ENCODE results near the gene HAGHL.
"Not testable (repeated sequence)": the region's sequence is repeated elsewhere in the genome, so short reads cannot be mapped to it uniquely, and the experiment has no call there.

The HAGHL gene

DNA sequence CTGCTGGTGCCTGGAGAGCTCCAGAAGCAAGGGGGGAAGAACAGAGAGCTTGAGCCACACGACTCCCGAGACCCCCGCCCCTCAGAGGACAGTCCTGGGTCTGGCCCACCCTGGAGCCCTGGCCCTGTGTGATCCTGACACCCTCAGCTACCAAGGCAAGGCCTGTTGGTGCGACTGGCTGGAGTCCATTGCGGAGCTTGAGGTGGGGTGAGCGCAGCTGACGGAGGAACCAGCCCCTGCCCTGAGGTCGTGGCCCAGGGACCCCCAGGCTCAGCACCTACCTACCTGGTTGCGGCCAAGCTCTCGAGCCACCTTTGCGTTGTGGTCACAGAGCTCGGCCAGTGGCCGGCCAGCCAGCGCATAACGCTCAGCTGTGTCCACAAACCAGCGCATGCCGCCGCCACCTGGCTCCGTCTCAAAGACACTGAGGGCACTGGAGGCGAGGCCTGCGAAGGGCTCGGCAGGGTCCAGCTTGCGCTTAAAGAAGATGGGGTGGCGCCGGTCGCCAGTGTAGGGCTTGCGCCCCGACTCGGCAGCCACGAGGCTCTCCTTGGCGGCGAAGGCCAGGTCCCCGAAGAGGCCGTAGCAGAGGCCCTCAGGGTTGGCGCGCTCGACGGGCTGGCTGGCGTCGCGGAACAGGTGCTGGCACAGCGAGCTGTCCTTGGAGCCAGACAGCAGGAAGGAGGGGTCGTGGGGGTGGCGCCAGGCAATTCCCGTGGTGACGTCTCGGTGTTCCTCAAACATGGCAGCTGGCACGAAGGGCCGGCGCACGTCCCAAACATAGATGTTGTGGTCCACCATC, 40.2 kb upstream of the HAGHL start:
- in situ Hi-C loops (cut with MboI; ENCODE audit: low pct_unique_long_range_greater_than_20kb, low sequenced_read_pairs): no loop called here

DNA sequence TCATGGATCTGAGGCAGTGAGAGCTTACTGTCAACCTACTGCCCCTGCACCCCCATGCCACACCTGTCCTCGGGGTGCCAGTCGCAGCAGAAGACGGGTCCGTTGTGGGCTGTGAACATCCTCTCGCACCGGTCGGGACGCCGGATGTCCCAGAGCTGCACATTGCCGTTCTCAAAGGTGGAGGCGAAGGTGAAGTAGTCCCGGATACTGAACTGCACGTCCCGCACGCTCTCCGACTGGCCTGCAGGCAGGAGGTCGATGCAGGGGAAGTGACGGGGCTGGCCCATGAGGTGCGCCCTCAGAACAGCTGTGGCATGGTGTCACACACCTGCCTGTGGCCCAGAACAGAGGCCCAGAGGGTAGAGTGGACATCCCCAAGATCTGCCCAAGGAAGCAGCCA, 39.4 kb upstream of the HAGHL start:
- DNase-seq: no peak
- in situ Hi-C loops (cut with MboI; ENCODE audit: low pct_unique_long_range_greater_than_20kb, low sequenced_read_pairs): no loop called here

More for the DNA sequence above, 40.2 kb upstream of the HAGHL start:
- no peak for DNase-seq

DNA sequence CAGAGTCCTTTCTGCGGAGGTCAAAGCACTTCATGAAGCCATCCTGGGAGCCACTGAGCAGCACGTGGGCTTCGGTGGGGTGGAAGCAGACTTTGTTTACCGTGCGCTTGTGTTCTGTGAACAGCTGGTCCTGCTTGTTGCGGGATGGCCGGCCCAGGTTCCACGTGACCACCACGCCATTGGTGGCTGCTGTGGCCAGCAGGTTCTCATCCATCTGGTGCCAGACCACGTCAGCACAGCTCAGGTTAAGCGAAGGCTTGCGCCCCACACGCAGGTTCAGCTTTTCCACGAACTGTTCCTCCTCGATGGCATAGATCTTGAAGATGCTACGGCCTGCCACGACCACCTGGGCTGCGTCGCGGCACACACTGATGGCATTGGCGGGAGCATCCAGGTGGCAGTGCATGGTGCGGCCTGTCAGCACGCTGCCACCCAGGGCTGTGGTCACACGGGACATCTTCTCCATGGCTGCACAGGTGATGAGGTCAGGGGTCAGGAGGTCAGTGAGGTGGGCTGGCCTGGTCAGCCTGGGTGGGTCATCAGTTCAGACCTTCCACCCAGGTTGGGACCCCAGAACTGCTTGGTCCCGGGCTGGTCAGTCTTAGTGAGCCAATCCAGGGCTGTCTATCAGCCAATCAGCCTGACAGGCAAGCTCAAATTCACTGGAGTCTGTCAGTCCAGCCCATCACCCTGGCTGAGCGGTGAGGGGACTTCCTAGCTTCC, 37.6 kb upstream of the HAGHL start:
- in situ Hi-C loops (cut with MboI; ENCODE audit: low pct_unique_long_range_greater_than_20kb, low sequenced_read_pairs): no loop called here
- DNase-seq: no peak

DNA sequence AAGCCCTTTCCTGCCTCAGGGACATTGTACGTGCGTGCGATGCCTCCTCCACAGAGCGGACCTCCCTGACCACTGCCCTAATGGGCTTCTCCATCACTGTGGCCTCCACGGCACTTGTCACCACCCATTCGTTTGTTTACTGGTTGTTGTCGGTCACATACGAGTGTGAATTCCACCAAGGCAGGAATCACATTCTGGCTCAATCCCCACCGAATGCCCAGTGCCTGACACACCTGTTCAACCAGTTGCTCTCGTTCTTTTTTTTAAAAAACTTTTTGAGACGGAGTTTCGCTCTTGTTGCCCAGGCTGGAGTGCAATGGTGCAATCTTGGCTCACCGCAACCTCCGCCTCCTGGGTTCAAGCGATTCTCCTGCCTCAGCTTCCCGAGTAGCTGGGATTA, 35.7 kb upstream of the HAGHL start:
- DNase-seq; in situ Hi-C loops (cut with MboI; ENCODE audit: low pct_unique_long_range_greater_than_20kb, low sequenced_read_pairs): not testable (repeated sequence)

DNA sequence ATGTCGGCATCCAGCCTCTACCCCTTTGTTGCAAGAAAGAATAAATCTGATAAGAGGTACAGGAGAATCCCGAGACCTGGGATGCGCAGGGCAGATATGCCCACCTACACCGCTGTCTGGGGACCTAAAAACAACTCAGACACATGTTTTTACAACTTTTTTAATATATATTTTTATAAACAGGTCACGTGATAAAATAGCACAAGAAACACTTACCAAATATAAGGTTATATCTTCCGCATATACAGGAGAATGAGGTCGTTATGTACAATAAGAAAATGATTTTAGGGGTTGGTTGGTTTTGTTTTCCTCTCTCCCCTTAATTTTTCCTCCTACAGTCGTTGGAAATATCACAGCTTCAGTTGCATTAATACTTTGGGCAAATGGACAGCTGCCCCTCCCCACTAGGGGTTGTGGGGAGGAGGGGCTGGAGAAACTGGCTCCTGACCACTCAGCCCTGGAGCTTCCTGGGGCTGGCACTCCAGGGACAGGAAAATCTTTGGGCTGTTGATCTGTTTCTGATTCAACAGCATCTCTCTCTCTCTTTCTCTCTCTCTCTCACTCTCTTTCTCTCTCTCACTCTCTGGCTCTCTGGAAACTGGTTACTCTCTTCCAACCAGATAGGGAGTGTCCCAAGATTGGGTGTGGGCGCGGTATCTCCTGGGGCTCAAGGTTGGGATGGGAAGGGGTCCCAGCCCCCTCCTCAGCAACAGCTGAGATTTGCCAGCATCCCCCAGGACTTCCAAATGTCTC, 34.4 kb upstream of the HAGHL start:
- in situ Hi-C loops (cut with MboI; ENCODE audit: low pct_unique_long_range_greater_than_20kb, low sequenced_read_pairs): no loop called here
- no peak for DNase-seq

DNA sequence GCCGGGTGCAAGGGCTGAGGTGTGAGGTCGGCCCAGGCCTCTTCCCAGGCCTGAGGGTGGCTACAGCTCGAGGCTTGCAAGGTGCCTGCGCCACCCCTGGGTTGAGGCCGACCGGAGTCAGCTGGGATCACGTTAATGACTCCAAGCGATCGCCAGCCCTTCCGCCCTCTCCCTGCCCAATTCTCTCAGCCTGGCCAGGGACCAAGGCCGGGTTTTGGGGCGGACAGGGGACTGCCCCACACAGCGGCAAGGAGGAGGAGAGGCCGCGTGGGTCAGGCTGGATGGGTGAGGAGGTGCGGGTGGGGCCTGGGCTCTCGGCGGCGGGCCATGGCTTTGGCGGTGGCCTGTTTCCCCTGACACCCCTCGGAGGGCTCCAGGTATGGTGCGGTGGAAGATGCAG, 33.5 kb upstream of the HAGHL start:
- in situ Hi-C loops (cut with MboI; ENCODE audit: low pct_unique_long_range_greater_than_20kb, low sequenced_read_pairs): no loop called here
- no peak for DNase-seq

DNA sequence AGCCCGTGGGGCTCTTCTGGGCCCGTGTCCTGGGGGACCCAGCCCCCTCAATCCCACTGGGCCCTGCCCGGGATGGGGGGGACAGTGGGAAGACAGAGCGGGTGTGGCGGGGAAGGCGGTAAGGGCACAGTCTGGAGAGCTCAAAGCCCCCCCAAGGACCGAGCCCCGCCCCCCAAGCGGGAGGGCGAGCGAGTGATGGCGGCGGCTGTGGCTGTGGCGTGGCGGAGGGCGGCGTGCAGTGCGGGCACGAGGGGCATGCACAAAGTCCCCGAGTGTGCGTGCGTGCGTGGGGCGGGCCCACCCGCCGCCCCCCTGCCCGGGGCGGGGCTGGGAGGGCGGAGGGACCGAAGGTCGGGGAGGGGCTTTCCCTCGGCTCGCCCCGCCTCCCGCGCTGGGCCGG, 33.1 kb upstream of the HAGHL start:
- in situ Hi-C loops (cut with MboI; ENCODE audit: low pct_unique_long_range_greater_than_20kb, low sequenced_read_pairs): no loop called here
- DNase-seq: no peak

DNA sequence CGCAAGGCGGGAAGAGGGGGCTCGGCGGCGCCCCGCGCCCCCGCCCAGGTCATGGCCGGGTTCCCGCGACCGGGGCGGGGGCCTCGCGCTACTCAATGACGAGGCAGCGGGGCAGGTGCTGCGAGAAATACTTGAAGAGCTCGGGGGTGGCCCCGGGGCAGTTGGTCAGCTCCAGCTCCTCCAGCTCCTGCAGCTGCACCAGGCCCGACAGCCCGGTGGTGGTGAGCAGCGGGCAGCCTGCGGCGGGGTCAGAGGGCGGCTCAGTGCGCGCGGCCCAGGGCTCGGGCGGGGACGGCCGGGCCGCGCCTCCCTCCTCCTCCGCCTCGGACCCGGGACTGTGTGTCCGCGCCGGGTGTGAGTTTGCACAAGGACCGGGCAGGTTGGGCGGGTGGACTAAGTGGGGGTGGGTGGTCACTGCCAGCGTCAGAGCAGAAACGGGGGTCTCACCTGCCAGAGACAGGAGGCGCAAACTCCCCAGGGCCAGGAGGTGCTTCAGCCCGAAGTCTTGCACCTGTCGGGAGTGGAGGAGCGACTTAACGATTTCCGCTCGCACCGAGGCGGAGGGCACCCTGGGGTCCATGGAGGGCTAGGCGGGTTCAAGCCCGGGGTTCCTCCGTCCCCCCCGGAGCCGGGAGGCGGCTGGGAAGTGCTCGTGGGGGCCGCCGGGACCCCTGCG, 32.6 kb upstream of the HAGHL start:
- in situ Hi-C loops (cut with MboI; ENCODE audit: low pct_unique_long_range_greater_than_20kb, low sequenced_read_pairs): no loop called here
- DNase-seq: no peak

DNA sequence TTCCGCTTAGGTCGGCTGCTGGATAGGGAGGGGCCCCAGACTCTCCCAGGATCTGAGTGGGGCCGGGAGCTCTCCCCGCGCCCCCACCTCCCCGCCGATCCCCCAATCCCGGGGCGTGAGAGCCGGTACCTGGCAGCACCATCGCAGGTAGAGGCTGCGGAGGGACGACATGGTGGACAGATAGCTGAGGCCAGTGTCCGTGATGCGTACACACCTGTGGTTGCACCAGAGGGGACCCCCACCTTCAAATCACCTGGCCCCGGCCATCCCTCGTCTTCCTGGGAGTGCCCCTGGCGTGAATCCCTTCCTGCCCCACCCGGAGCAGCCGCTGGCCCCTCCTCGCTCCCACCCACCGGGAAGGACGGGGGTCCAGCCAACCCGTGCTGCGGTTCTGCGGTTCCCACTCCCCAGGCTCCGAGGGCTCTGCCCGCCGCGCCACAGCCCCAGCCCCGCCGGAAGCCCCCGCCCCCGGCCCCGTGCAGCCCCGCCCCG, 32.0 kb upstream of the HAGHL start:
- no peak for DNase-seq
- in situ Hi-C loops (cut with MboI; ENCODE audit: low pct_unique_long_range_greater_than_20kb, low sequenced_read_pairs): no loop called here

DNA sequence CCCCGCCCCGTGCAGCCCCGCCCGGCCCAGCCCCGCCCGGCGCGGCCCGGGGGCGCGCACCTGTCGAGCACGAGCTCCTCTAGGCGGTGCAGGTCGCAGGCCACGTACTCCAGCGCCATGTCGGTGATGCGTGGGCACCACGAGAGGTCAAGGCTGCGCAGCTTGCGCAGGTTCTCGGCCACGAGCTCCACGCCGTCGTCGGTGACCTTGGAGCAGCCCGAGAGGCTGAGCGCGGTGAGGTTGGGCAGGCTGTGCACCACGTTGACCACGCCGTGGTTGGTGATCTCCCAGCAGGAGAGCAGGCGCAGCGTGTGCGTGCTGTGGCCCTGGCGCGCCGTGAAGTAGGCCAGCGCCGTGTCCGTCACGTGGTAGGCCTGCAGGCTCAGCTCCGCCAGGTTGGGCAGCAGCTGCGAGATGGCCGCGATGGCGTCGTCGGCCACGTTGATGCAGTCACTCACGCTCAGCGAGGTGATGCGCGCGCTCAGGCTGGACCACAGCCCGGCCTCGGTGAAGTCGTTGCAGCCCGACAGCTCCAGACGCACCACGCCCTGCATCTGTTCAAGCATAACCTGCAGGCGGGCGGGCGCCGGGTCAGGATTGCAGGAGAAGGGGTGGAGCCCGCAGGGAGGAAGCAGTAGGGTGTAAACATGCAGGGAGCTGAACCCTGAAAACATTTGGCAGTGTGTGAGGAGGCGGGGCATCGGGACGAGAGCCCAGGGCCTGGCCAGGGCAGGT, 31.4 kb upstream of the HAGHL start:
- DNase-seq: no peak
- in situ Hi-C loops (cut with MboI; ENCODE audit: low pct_unique_long_range_greater_than_20kb, low sequenced_read_pairs): no loop called here

DNA sequence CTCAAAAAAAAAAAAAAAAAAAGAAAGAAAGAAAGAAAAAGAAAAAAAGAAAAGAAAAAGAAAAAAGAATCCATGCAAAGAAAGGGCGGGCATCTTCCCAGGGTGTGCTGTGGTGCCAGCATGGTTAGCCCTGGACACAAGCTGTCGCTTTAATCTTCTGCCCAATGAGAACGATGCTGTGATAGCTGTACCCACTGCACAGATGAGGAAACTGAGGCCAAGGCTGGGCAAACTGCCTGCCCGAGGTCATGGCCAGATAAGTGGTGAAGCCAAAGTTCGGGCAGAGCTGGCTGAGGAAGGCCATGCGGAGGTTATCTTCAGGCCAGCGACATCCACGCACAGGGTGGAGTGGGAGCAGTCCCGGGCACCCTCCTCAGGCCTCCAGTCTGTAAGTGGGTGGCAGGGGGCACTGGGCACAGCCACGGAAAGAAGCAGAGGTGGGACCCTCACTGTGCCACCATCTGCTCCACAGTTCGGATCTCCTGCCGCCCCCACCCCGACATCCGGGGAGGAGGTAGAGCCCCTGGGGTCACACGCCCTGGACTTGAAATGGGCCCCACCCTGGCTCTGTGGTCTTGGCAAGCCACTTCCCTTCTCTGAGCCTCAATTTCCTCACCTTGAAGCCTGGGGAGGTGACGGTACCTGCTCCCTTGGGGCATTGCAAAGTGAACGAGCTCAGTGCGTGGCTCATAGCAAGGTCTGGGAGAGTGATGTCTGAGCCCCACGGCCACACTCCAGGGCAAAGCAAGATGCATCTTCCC, 27.8 kb upstream of the HAGHL start:
- DNase-seq: no peak
- in situ Hi-C loops (cut with MboI; ENCODE audit: low pct_unique_long_range_greater_than_20kb, low sequenced_read_pairs): no loop called here

DNA sequence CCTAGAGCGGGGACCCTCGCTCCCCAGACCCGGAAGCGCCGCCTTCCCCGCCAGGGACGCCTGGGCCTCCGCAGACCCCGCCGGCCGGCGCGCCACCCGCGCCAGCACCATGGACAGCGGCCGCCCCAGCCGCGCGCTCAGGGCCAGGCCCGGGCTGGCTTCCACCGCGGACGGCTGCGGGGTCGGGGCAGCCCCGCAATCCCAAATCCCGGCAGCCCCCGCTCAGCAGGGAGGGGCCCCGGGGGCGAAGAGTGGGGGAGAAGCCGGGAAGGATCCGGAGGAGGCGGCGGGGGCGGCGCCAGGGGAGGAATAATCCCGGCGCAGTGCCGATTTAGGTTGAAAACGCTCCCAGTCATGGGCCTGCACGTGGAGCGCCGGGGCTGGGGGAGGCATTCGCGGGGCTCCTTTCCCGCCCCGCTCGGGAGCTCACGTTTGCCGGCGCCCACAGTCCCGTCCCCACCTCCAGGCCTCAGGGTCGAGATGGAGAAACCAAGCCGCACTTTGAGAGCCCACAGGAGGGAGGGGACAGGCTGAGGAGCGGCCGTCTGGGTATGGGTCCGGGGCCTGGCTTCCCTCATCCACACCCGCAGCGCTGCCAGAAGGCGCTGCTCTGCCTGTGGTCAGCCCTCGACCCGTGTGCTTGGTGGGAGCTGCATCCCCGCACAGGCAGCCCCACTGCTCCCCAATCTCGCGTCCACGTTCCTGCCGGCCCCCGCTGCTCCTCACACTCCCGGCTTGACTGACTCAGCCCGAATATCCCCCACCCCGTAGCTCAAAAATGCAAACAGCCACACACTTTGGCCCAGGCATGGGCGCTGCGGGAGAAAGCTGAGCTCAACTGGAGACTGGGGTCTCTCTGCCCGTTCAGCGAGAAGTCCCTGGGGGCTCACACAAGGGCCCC, 26.0 kb upstream of the HAGHL start:
- DNase-seq: no peak
- in situ Hi-C loops (cut with MboI; ENCODE audit: low pct_unique_long_range_greater_than_20kb, low sequenced_read_pairs): no loop called here

DNA sequence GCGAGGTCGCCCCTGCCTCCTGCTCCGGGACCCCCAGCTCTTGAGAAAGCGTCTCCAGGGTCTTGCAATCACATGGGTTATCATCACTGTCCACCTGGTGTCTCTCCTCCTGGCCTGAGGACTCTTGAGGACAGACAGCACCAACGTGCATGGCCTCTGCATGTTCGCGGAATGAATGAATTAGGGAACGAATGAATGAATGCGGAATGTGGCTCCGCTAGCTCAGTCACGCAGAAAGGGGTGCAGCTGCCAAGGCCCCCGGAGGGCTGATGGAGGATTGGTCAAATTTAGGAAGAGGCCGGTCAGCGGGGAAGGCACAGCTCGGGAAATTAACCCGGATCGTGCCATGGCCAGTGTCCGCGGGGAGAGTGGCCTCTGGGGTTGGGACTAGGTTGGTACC, 24.6 kb upstream of the HAGHL start:
- no peak for DNase-seq
- in situ Hi-C loops (cut with MboI; ENCODE audit: low pct_unique_long_range_greater_than_20kb, low sequenced_read_pairs): no loop called here

DNA sequence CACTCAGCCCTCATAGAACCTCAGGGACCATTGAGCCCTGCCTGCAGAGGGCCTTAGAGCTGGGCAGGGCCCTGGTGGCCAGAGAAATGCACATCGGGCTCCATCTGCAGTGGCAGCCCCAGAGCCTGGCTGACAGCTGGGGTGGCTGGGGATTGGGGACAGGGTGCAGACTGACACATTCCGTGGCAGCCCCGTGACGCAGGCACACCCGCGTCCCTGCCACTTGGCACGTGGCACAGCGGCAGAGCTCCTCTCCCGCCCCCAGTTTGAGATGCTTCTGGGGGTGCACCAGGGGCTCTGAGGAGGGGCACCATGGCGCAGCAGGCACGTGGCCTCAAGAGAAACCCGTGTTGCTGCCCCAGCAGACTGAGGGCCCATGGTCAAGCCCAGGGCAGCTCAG, 23.5 kb upstream of the HAGHL start:
- DNase-seq: no peak
- in situ Hi-C loops (cut with MboI; ENCODE audit: low pct_unique_long_range_greater_than_20kb, low sequenced_read_pairs): no loop called here

DNA sequence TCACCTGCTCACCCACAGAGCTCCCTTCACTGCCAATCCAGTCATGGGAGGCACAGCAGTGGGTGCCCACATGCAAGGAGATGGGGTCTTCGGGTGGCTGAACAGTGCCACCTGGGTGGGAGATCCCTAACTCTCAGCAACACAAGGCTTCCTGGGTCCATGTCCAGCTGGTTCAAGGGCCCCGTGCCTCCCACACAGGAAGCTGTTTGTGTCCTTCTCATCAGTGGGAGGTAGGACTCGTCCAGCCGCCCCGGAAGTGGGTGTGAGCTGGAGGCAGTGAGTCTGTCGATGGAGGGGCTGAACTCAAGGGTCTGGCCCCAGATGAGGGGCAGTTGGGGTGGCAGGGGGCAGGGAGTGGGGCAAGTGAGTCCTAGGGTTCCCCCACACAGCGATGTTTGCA, 22.9 kb upstream of the HAGHL start:
- in situ Hi-C loops (cut with MboI; ENCODE audit: low pct_unique_long_range_greater_than_20kb, low sequenced_read_pairs): no loop called here
- DNase-seq: no peak

DNA sequence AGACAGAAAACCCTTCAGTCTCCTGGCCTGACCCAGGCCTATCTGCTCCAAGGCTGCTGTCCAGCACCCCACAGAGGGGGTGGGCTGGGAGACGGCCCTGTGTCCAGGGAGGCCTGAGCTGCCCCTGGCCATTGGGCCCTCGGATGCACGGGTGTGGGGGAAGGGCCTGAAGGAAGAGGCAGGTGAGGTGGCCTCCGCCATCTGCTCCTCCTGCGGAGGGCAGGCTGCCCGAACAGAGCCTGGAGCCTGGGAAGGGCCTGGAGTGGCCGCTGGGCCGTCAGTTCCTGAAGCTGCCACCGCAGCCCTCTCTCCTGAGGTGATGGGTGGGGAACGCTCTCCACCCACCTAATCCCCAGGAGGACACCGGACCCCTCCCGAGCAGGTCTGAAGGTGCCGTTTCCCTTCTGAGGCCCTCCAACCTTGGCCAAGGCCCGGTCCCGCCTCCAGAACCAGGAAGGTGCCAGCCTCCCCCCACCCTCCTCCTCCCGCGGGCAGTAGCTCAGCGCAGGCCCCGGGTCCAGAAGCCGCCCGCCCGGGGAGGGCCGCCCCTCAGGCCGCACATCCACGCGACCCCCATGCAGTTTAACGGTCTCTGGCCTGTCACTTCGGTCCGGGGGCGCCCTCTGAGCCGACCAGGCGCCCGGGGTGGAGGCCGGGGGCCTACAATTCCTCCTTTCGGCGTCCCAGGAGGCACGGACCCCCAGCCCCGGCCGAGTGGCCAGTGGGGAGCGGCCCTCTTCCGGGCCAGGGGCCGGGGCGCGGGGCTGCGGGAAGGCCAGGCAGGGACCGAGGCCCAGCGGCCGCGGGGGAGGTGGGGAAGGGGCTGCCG, 22.1 kb upstream of the HAGHL start:
- in situ Hi-C loops (cut with MboI; ENCODE audit: low pct_unique_long_range_greater_than_20kb, low sequenced_read_pairs): no loop called here
- DNase-seq: no peak

Data from KBM-7 (cell line).